ENCODE results near the gene GALNT14. TPM values are rescaled to one million over a fixed set of nuclear protein-coding genes. Genes with fewer than 3 reads are reported as not detected.

The GALNT14 gene
- total RNA-seq, 2 experiments from 2014 or later: not detected

DNA sequence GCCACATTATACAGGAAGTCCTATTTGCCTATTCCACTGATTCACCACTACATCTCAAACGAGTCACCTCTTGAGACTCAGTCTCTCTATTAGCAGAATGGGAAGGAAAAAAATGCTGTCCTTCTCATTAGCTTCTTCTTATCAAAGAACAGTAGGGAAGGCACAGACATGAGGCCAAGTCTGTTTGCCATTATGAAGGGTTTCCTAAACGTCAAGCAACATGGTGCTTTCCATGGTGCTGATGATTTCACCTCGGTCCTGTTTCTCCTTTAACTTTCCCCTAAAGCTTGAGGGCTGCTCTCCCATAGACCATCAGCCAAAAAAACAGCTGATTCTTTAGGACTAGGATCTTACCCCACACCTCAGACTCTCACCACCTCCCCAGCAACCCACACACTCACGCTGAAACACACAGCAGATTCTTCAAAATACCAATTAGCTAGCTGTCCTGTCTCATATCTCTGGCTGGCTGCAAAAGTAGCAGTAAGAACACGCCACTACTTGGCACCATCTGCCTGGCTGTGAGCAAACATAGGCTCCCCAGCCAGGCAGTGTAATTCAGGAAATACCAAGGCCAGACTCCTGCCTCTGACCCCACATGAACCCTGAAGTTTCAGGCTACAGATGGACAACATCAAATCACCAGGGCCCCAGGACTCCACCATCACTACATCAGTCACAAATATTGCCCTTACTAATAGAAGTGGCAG, 30.5 kb downstream of the GALNT14 start:
- no peak for DNase-seq
- CTCF ChIA-PET: no interaction called here
- no peak for ATAC-seq
- H3K9me3 Mint-ChIP-seq (ENCODE audit: insufficient read depth): no peaks in the 10 kb centered on the region
- H3K4me1 Mint-ChIP-seq (ENCODE audit: low read depth): no peaks in the 10 kb centered on the region
- H3K27ac Mint-ChIP-seq: no peak overlapping the region
- peaks cover 3% of the 10 kb centered on the region for H3K27me3 Mint-ChIP-seq (ENCODE audit: low read depth)
- POLR2A ChIA-PET: no interaction called here
- H3K4me3 Mint-ChIP-seq: no peak overlapping the region
- H3K36me3 Mint-ChIP-seq (ENCODE audit: low read depth): no peaks in the 10 kb centered on the region

DNA sequence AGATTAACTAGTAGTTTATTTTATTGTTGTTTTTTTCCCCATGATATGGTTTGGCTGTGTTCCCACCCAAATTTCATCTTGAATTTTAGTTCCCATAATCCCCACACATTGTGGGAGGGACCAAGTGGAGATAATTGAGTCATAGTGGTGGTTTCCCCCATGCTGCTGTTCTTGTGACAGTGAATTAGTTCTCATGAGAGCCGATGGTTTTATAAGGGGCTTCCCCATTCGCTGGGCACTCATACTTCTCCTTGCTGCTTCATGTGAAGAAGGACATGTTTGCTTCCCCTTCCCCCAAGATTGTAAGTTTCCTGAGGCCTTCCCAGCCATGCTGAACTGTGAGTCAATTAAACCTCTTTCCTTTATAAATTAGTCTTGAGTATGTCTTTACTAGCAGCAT, 36.5 kb downstream of the GALNT14 start:
- Mint-ChIP-seq H3K27ac (no peak overlapping the region), H3K4me1 (ENCODE audit: low read depth) (no peaks in the 10 kb centered on the region), H3K4me3 (no peak overlapping the region), H3K27me3 (ENCODE audit: low read depth) (peaks cover 15% of the 10 kb centered on the region), H3K36me3 (ENCODE audit: low read depth) (no peaks in the 10 kb centered on the region), H3K9me3 (ENCODE audit: insufficient read depth) (no peaks in the 10 kb centered on the region)
- no peak for ATAC-seq
- ChIA-PET CTCF (no interaction called here), POLR2A (no interaction called here)
- DNase-seq: no peak

DNA sequence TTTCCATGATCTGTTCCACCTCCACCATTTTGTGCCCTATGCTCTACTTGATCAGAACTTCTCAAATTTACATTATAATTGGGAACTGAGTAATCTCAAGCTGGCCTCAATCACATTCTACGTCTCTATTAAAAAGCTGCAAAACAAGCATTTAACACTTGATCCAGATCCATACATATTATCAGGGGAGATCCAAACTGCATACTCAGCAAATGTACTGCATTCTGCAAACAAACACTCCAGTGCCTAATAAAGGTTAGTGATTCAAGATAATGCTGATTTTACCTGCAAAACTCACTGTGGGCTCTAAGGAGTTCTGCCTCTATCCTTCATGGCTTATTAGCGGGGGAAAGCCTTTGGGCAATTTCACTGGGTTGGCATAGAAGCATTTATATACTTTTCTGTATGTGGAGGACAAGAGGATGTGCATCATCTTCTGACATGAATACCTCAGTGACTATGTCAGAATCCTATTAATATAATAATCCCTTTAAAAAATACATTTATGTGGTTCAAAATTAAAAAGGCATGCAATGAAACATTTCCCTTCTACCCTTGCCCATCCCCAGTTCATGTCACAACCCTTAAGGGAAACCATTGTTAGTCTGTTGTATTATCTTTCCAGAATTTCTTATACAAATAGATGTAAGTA, 40.2 kb downstream of the GALNT14 start:
- ChIA-PET POLR2A (no interaction called here), CTCF (no interaction called here)
- no peak overlapping the region for H3K27ac Mint-ChIP-seq
- H3K27me3 Mint-ChIP-seq (ENCODE audit: low read depth): peaks cover 15% of the 10 kb centered on the region
- no peak for DNase-seq
- no peaks in the 10 kb centered on the region for H3K9me3 Mint-ChIP-seq (ENCODE audit: insufficient read depth)
- H3K36me3 Mint-ChIP-seq (ENCODE audit: low read depth): no peaks in the 10 kb centered on the region
- no peak for ATAC-seq
- H3K4me3 Mint-ChIP-seq: no peak overlapping the region
- no peaks in the 10 kb centered on the region for H3K4me1 Mint-ChIP-seq (ENCODE audit: low read depth)

DNA sequence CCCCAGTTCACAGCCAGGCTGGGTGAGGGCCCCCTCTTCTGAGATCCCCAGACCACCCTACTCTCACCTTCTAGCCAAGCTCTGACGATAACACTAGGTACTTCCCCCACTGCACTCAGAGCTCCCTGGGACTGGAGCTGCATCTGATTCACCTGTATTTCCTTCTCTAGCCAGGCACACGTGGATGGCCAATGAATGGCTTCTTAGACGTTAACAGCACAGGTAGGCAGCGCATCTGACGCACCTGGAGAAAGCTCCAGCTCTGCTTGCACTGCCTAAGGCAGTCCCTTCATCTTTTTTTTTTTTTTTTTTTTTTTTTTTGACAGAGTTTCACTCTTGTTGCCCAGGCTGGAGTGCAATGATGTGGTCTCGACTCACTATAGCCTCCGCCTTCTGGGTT, 48.1 kb downstream of the GALNT14 start:
- DNase-seq (no peak), ATAC-seq (no peak)
- no peaks in the 10 kb centered on the region for H3K9me3 Mint-ChIP-seq (ENCODE audit: insufficient read depth)
- H3K4me1 Mint-ChIP-seq (ENCODE audit: low read depth): no peaks in the 10 kb centered on the region
- no peak overlapping the region for H3K4me3 Mint-ChIP-seq
- H3K36me3 Mint-ChIP-seq (ENCODE audit: low read depth): no peaks in the 10 kb centered on the region
- ChIA-PET POLR2A (no interaction called here), CTCF (interaction anchor here (1.5 kb wide), 1 partner anchor 79 kb away, joined by 10 read pairs; no protein-coding TSS in a partner anchor)
- H3K27ac Mint-ChIP-seq: no peak overlapping the region
- H3K27me3 Mint-ChIP-seq (ENCODE audit: low read depth): peaks cover 2% of the 10 kb centered on the region

DNA sequence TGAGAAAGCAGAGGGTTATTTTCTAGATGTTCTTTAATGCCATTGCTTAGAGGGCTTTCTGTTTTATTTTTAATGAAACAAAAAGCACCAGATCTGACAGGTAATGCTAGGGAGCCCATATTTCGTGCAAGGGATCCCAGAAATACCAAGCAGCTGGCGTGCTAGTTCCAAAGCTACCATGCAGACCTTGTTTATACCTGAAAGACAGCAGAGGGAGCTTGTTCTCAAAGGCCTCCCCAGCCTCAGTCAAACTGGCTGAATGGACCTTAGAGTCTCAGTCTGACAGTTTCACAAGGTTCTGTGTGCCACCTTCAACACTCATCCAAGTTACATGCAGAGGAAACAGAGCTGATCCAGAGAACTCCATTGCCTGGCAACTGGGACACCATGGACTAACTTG, 48.6 kb downstream of the GALNT14 start:
- ATAC-seq (no peak), DNase-seq (no peak)
- Mint-ChIP-seq H3K27ac (no peak overlapping the region), H3K4me3 (no peak overlapping the region), H3K36me3 (ENCODE audit: low read depth) (no peaks in the 10 kb centered on the region), H3K4me1 (ENCODE audit: low read depth) (no peaks in the 10 kb centered on the region), H3K9me3 (ENCODE audit: insufficient read depth) (no peaks in the 10 kb centered on the region), H3K27me3 (ENCODE audit: low read depth) (peaks cover 2% of the 10 kb centered on the region)
- ChIA-PET POLR2A (no interaction called here), CTCF (interaction anchor here (1.5 kb wide), 1 partner anchor 80 kb away, joined by 10 read pairs; no protein-coding TSS in a partner anchor)

DNA sequence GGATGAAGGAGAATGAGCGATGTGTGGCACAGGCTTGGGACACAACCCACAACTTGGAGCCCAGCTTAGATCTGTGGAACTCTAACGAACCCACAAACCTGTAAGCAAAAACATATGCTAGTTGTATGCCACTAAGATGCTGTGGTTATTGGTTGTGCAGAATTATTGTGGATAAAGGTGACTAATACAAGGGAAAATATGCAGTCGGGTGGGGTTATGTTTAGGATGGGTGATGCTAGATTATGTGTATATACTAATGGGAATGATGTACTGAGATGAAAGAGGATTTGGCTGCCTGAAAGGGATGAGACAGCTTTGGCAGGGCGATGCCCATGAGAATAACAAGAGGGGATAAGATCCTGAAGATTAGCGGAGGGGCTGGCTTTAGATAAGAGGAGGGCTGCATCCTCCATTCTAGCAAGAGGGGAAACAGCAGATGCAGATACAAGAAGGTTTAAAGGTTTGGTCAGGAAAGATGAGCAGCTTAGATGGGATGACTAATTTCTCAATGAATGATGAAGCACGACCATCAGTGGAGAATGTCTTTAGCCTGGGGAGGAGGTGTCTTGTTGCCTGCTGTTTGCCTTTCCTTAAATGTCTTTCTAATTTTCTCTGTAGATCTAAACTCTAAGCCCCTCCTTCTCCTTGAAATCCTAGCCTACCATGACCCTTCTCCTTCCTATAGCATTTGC, 49.6 kb downstream of the GALNT14 start:
- Mint-ChIP-seq H3K4me3 (no peak overlapping the region), H3K36me3 (ENCODE audit: low read depth) (no peaks in the 10 kb centered on the region), H3K27me3 (ENCODE audit: low read depth) (peaks cover 2% of the 10 kb centered on the region), H3K9me3 (ENCODE audit: insufficient read depth) (no peaks in the 10 kb centered on the region), H3K27ac (no peak overlapping the region), H3K4me1 (ENCODE audit: low read depth) (no peaks in the 10 kb centered on the region)
- ChIA-PET POLR2A (no interaction called here), CTCF (no interaction called here)
- ATAC-seq (no peak), DNase-seq (no peak)

DNA sequence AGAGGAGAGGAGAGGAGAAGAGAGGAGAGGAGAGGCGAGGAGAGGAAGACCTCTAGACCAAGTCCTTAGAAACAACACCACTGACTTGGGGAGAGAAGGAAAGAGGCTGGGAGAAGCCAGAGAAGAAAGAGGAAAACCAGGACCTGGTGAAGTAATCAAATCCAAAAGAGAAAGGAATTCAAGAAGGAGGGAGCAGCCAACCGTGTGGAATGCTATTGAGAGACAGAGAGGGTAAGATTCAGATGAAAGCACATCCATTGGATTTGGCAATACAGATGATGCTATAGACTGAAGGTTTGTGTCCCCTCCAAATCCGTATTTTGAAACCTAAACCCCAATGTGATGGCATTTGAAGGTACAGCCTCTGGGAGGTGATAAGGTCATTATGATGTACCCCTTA, 50.7 kb downstream of the GALNT14 start:
- CTCF ChIA-PET: no interaction called here

DNA sequence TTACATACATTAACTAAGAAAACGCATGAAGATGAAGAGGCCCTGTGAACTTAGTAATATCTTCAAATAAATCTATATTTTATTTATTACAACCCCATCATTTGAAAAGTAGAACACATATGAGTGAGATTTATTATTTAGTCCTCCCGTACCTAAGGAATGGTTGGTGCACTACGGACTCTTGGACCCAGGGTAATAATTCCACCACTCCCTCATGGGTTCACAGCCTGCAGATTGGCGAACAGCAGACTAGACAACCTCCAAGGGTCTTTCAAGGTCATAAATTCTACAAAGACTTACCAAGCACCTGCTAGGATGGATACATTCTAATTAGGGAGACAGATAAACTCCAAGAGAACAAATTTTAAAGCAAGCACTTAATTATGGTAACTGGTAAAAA, 51.6 kb downstream of the GALNT14 start:
- POLR2A ChIA-PET: no interaction called here
- no peaks in the 10 kb centered on the region for H3K36me3 Mint-ChIP-seq (ENCODE audit: low read depth)
- no peak overlapping the region for H3K4me3 Mint-ChIP-seq

More for the DNA sequence above, 50.7 kb downstream of the GALNT14 start:
- H3K9me3 Mint-ChIP-seq (ENCODE audit: insufficient read depth): no peaks in the 10 kb centered on the region
- H3K36me3 Mint-ChIP-seq (ENCODE audit: low read depth): no peaks in the 10 kb centered on the region
- H3K4me3 Mint-ChIP-seq: no peak overlapping the region
- H3K27ac Mint-ChIP-seq: no peak overlapping the region
- no peak for DNase-seq
- ATAC-seq: no peak
- H3K4me1 Mint-ChIP-seq (ENCODE audit: low read depth): no peaks in the 10 kb centered on the region
- POLR2A ChIA-PET: no interaction called here
- H3K27me3 Mint-ChIP-seq (ENCODE audit: low read depth): peaks cover 2% of the 10 kb centered on the region

DNA sequence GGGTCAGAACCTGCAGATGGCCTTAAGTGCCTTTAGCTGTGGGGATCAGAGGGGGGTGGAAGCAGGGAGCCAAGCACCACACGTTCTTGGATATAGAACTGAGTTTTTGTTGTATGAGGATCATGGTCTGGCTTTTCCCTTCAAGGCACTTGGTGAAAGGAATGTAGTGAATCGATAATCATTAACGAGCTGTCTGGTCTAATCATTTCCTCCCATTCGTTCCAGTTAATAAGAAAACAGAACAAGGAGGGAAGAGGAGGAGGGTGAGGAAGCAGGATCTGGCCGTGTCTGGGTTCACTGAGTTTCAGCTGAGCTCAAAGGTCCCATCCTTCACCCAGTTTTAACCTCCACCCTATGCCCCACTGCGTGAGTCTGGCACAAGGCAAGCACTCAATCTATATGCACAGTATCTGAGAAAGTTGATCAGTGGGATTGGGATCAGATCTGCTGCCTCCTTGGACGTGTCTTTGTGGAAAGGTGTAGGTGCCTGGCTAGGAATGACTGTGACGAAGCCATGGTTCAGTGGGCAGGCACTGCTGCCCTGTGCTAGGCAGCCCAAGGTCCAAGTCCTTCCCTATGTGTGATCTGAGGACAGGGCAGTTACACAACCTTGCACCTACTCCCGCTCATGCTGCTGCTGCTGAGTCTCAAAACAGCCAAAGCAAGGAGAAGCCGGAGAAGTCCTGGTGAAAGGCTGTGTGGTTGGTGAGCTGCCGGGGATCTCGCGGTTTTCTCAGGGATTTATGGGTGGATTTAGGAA, 54.8 kb downstream of the GALNT14 start:
- ATAC-seq (no peak), DNase-seq (no peak)
- Mint-ChIP-seq H3K4me3 (no peak overlapping the region), H3K36me3 (ENCODE audit: low read depth) (no peaks in the 10 kb centered on the region), H3K27me3 (ENCODE audit: low read depth) (no peaks in the 10 kb centered on the region), H3K4me1 (ENCODE audit: low read depth) (no peaks in the 10 kb centered on the region), H3K9me3 (ENCODE audit: insufficient read depth) (no peaks in the 10 kb centered on the region), H3K27ac (no peak overlapping the region)
- POLR2A ChIA-PET: no interaction called here
- CTCF ChIA-PET: no interaction called here

More for the DNA sequence above, 51.6 kb downstream of the GALNT14 start:
- no peak for DNase-seq
- Mint-ChIP-seq H3K27ac (no peak overlapping the region), H3K4me1 (ENCODE audit: low read depth) (no peaks in the 10 kb centered on the region), H3K9me3 (ENCODE audit: insufficient read depth) (no peaks in the 10 kb centered on the region), H3K27me3 (ENCODE audit: low read depth) (peaks cover 2% of the 10 kb centered on the region)
- CTCF ChIA-PET: no interaction called here
- ATAC-seq: no peak

DNA sequence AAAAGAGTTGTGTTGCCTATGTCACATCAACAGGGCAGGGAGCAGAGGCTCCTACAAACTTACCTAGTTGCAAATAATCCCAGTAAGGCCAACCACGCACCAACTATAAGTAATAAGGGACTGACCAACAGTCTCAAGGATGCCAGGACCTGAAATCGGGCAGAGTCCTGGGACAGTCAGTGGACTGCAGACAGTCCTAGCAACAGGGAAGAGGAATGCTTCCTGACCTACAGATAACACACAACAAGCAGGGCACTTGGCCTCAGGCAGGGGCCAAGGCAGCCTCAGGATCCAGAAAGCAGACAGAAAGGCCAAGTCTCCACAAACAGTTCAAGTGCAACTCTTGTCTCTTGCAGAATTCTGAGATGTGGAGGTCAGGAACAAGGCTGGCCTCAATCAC, 56.2 kb downstream of the GALNT14 start:
- no peaks in the 10 kb centered on the region for H3K36me3 Mint-ChIP-seq (ENCODE audit: low read depth)
- no peak for DNase-seq
- ChIA-PET CTCF (no interaction called here), POLR2A (no interaction called here)
- no peaks in the 10 kb centered on the region for H3K4me1 Mint-ChIP-seq (ENCODE audit: low read depth)
- H3K27me3 Mint-ChIP-seq (ENCODE audit: low read depth): no peaks in the 10 kb centered on the region
- ATAC-seq: no peak
- H3K4me3 Mint-ChIP-seq: no peak overlapping the region
- no peaks in the 10 kb centered on the region for H3K9me3 Mint-ChIP-seq (ENCODE audit: insufficient read depth)
- H3K27ac Mint-ChIP-seq: no peak overlapping the region

DNA sequence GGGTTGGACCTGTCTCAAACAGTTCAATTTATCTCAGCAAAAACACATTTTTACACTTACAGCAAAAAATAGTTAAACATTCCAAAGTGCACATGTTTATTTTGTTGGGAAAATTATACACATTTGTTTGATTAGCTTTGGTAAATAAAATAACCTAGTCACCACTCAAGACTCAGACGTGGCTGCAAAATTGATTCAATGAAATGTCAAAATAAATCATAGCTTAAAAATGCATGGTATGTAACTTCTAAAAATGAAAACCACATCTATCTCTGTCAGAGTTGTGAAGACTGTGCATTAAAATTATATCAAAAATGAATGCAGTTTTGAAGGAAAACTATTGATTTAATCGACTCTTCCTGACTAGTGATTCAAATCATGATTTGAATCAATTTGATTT, 56.7 kb downstream of the GALNT14 start:
- ChIA-PET POLR2A (no interaction called here), CTCF (no interaction called here)
- Mint-ChIP-seq H3K9me3 (ENCODE audit: insufficient read depth) (no peaks in the 10 kb centered on the region), H3K4me1 (ENCODE audit: low read depth) (no peaks in the 10 kb centered on the region), H3K27me3 (ENCODE audit: low read depth) (no peaks in the 10 kb centered on the region), H3K4me3 (no peak overlapping the region), H3K36me3 (ENCODE audit: low read depth) (no peaks in the 10 kb centered on the region), H3K27ac (no peak overlapping the region)
- ATAC-seq (no peak), DNase-seq (no peak)

DNA sequence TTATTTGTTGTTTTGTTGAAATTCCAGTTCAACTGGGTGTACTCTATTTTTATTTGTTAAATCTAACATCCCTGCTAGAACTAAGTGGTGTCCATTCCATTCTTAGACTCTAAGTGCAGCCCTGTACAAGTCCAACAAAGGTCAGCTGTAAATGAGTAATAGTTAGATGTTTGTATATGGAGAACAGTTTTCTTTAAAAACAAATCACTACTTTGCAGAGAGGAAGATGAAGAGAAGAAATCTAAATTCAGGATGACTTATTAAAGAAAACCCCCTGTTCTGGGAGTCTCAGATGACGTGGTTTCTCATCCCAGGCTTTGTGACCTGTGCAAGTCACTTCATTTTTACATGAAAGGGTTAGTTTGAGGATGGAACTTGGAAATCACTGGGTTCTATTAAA, 57.9 kb downstream of the GALNT14 start:
- no peaks in the 10 kb centered on the region for H3K4me1 Mint-ChIP-seq (ENCODE audit: low read depth)
- no peak overlapping the region for H3K27ac Mint-ChIP-seq
- POLR2A ChIA-PET: no interaction called here
- ATAC-seq (no peak), DNase-seq (no peak)
- no peaks in the 10 kb centered on the region for H3K27me3 Mint-ChIP-seq (ENCODE audit: low read depth)
- no peaks in the 10 kb centered on the region for H3K9me3 Mint-ChIP-seq (ENCODE audit: insufficient read depth)
- CTCF ChIA-PET: no interaction called here
- no peaks in the 10 kb centered on the region for H3K36me3 Mint-ChIP-seq (ENCODE audit: low read depth)
- no peak overlapping the region for H3K4me3 Mint-ChIP-seq
